HG03139 (cell line): ENCODE measurements around the gene ALOX5AP.

Experiments used
- ATAC-seq: cut with Tn5 transposase; IDR thresholded peaks from one replicate; pipeline ENCODE4 v1.9.1; 2021; ENCODE audit not compliant: unreplicated experiment

The ALOX5AP gene

GRCh38 chr13:30792285-30793000 is 57.1 kb downstream of the ALOX5AP start:
- ATAC-seq = no peak

- no peak for ATAC-seq
These were observed 60.8 kb downstream of the ALOX5AP start for GRCh38 chr13:30796132-30796572.

GRCh38 chr13:30796631-30797601 is 61.6 kb downstream of the ALOX5AP start:
- ATAC-seq = no peak

DNA sequence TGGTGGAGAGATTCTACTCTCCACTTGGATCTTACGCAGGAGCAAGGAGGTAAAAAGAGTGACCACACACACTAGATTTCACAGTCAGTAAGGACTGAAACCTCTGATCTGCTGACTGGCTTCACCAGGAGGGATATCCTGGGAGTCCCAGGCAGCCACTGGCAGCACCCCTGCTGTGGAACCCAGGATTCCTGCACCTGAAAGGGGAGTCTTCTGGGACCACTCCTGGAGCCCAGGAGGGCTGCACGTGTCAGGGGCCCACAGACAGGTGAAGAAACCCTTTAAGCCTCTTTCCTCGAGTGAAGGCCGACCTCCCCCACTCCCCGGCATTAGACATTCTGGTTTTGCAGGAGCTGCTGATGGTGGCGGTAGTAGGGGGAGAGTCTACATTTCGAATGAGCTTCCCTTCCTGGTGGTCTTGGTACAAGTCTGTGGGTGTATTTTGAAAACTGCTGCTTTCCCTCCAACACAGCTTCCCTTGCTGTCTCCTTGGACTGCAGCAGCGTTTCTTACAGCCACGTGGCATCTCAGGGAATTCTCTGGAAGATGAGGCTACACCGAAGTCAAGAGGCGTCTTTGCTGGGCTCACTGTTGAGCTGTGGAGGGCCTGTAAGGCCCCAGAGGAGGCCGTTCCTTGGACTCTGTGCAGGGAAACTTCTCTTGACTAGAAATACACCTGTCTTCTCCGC is 62.6 kb downstream of the ALOX5AP start:
- ATAC-seq = no peak

DNA sequence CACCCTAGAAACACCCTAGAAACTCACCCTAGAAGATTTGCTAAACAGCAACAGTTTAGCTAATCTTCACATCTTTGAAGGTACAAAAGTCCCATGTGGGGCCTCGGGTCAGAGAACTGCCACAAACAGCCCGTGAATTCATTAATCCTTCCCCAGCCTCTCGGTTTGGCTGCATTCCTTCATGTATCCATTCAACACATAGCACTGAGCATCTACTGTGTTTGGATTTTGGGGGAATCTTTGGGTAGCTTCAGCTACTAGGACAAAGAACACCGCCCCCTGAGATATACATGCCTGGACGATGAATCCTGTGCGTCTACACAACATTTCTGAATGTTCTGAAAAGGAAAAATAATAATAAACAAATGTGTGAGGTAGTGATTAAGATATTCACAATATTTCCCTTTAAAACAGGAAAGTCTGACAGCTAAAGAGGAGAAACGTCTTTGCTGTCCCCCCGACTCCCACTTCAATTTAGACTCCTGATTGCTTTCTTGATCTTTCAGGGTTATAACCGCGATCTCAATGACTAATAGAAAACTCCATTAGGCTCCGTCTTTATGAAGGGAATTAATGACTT is 63.5 kb downstream of the ALOX5AP start:
- ATAC-seq = no peak

DNA sequence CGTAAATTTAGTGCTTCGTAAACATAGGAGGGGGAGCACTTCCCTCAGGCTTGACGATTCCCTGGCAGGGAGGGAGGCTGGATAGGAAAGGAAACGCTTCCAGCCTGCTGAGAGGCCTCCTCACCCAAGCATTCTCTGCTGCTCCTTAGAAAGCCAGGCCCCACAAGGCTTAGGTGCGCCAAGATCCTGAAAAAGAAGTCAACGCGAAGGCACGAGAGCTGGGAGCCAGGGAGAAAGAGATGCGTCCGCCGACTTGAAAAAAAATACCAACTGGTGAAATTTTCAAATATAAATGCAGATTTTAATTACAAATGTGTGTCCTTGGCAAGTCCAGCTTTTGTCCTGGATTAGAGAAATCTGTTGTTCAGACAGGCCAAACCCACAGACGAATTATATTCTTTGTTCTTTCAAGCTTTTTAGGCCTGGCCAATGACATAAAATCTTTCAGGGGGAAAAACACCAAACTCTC is 64.0 kb downstream of the ALOX5AP start:
- no peak for ATAC-seq

DNA sequence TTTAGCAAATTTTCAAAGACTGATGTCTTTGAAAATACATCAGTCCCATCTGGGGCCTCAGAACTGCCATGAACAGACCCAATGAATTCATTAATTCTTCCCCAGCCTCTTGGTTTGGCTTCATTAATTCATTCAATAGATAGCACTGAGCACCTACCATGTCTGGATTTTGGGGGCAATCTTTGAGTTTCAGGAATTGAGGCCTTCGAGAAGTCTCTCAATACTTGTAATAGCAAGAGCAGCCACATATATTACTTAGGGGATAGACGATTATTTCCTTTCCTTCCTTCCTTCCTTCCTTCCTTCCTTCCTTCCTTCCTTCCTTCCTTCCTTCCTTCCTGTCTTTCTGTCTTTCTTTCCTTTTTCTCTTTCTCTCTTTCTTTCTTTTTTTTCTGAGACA is 64.8 kb downstream of the ALOX5AP start:
- no peak for ATAC-seq

- peak; percentile 5 for ATAC-seq
These were observed 67.2 kb downstream of the ALOX5AP start for GRCh38 chr13:30802501-30802900.

DNA sequence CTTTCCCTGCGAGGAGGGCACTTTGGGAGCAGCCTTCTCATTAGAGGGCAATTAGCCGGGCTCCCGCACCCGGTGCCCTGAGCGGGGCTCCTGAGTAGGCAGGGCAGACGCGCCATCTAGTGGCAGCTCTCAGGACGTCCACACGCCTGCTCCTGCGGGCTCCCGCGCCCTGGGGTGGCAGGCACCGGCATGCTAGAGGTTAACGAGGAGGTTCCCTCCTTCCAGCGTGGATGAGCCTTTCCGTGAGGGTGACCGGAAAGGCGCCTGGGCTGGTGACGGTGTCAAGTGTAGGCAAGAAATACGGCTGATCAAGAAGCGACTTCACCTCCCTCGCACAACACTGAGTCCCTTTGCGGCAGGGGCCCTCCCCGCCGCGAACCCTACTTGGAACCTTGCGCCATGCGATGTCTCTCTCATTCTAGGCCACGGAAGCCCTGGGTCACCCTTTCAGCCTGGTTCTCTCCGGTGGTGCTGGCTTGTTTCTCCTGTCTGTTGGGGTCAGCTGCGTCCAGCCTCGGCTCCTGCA is 67.7 kb downstream of the ALOX5AP start:
- peak; percentile 85 for ATAC-seq

DNA sequence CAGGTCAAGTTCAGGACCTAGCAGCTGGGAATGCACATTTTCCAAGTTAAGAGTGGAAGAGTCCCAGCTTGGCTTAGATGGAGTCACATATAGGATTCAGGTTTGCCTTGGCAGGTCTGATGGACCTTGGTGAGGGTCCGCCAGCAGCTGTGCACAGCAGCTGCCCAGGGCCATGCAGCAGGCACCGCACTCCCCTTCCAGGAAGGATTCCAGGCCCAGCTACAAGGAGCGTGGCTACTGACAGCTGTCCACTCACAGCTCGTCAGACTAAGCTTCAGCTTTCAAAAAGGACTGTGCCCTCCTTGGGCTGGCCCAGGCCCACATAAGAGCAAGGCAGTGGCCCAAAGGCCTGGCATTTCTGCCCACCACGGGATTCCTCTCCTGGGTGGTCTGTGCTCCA is 68.4 kb downstream of the ALOX5AP start:
- ATAC-seq = no peak

DNA sequence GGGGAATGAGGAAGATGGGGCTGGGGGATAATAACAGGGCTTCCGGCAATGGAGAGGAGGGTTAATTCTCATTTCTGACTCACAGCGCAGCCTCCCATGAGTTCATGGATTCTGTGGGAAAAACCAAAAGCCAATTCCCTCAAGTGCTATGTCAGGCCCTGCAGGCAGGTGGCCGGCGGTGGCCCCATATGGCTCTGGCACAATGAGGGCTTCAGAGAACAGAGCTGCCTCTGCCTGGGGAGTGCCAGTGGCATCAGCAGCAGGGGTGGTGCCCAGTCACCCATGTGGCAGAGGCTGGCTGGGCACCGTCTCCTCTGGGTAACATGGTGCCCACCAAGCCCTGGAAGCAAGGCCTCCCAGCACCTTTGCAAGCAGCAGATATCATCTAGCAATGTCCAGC is 69.1 kb downstream of the ALOX5AP start:
- ATAC-seq = no peak

GRCh38 chr13:30805132-30805537 is 69.8 kb downstream of the ALOX5AP start:
- no peak for ATAC-seq

DNA sequence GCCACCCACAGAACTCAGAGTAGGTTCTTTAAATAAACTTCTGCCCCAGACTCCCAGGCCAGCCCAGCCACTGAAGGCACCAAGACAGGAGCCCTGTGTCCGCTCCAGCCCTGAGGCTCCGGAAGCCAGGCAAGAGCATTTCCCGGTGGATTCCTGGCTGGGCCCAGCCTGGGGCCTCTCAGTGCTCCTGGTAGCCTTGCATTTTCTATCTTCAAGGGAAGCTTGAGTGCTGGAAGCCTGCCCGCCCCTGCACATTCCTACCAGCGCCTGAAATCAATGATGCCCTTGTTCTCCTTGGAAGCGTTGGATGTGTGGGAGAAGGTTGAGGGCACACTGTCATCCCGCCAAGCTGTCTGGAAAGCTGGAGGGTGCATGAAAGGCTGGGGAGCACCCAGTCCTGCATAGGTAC is 70.3 kb downstream of the ALOX5AP start:
- no peak for ATAC-seq

DNA sequence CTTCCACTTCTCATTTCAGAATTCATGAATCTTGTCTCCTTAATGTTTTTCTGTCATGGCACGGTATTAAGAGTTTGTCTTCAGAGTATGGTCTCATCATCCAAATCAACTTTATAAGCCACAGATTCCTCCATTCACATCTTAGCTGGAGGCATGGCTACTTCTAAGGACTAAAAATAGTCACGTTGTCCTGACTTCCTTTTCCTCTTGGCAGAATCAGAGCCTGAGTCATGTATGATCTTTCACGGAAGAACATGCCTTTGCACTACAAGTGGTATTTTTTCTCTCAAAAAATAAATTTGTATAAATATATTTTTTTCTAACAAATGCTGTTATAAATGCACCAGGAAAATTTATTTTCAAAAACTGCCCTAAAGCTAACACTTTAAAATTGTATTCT is 71.4 kb downstream of the ALOX5AP start:
- ATAC-seq = no peak

DNA sequence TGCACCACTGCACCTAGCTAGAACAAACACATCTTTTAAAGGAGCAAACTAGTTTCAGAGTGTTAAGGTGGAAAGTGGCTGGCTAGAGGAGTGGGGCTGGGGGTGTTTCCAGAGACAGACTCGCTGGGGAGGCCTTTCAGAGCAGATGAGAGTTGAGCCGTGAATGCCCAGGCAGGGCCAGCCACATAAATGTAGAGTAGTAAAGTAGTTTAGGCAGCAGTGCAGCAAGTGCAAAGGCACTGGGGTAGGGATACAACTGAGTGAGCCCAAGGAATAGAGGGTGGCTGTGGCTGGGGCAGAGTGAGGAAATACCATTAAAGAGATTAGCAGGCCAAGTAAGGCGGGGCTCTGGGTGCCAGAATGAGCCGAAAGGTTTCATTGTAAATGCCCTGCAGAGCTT is 72.0 kb downstream of the ALOX5AP start:
- ATAC-seq = no peak

DNA sequence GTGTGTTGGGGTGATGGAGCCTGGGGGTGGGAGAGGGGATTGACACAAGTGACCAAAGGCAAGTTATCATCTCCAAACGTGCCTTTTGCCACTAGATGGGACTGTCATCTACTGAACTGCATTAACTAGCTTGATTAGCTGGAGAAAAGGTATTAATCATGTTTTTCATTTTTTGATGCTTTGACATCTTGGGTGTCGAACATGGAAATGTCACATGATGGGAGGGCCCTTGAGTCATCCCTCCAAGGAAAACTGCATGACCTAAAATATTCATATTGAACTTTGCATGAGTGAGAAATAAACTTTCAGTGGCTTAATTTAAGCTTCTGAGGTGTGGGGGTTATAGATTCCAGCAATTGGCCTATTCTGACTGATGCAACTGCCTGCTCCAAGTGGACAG is 73.3 kb downstream of the ALOX5AP start:
- ATAC-seq = no peak

GRCh38 chr13:30809787-30810186 is 74.4 kb downstream of the ALOX5AP start:
- no peak for ATAC-seq

DNA sequence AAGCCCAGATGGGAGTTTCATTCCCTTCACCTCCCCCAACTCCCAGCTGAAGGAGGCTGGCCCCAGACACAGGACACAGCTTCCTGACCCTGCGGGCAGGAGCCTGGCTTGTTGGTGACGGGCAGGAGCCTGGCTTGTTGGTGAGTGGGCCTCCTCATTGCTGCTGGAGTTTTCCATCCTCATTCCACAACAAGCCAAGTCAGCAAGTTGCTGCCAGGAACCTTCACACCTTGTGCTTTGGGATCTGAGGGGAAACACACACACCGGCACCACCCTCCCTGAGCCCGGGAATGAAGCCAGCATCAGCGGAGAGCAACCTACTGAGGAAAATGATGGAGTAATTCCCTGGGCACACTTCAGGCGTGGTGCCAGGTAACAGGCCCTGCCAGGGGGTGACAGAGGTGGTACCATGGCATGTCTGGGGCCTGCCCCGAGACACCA is 74.9 kb downstream of the ALOX5AP start:
- ATAC-seq = no peak

- ATAC-seq = no peak
These were observed 75.5 kb downstream of the ALOX5AP start for GRCh38 chr13:30810801-30811200.
